ENCODE data around the gene C16orf96. TPM values are rescaled to one million over a fixed set of nuclear protein-coding genes. Genes with fewer than 3 reads are reported as not detected.
A peak's percentile ranks its signal among the peaks of the same experiment; 100 is the strongest.

The C16orf96 gene
- polyA plus RNA-seq, 4 donors, result 0.03 to 0.07 TPM; not detected in 2

DNA sequence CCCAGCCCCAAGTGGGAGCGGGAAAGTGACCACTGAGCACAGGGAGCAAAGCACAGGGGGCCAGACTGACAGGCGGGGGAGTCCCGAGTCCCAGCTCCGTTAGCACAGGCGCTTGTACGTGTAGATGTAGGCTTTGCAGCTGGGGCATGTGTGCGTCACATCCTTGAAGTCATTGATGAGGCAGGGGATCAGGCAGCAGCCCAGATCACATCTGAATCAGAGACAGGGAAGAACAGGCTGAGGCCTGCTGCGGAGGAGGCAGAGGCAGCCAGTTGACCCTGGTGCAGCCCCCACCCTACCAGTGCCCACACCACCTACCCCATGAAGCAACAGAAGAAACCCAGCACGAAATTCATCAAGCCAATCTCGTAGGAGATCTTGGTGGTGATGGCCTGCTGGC lies 43.7 kb upstream of the C16orf96 start:
- H3K36me3 ChIP-seq (ENCODE audit: control insufficient read depth in 3 of 3, insufficient read depth in 2 of 3, low read depth in 1 of 3, low read length in 3 of 3), result peaks cover 16 to 74% (median 33%) of the 10 kb centered on the region in 3 donors
- DNase-seq, result no peak
- H3K4me1 ChIP-seq (ENCODE audit: control insufficient read depth in 3 of 3, insufficient read depth in 2 of 3, low read depth in 1 of 3, low read length in 2 of 3), result peaks cover 0 to 14% (median 6%) of the 10 kb centered on the region in 3 donors
- H3K9me3 ChIP-seq (ENCODE audit: control insufficient read depth in 2 of 2, insufficient read depth in 1 of 2, low read depth in 1 of 2, low read length in 1 of 2), result no peaks in the 10 kb centered on the region
- 93 to 96% (median 93%) methylated on average over 10 of the region's 10 CpGs for WGBS, 3 donors
- no peak for FAIRE-seq
- H3K27ac ChIP-seq (ENCODE audit: low read depth in 1 of 3, low read length in 2 of 3), result no peak overlapping the region
- no peak overlapping the region for H3K4me3 ChIP-seq (ENCODE audit: low read depth in 1 of 3, low read length in 3 of 3)
- no peaks in the 10 kb centered on the region for H3K27me3 ChIP-seq (ENCODE audit: control insufficient read depth in 3 of 3, insufficient read depth in 3 of 3, low read length in 3 of 3)

DNA sequence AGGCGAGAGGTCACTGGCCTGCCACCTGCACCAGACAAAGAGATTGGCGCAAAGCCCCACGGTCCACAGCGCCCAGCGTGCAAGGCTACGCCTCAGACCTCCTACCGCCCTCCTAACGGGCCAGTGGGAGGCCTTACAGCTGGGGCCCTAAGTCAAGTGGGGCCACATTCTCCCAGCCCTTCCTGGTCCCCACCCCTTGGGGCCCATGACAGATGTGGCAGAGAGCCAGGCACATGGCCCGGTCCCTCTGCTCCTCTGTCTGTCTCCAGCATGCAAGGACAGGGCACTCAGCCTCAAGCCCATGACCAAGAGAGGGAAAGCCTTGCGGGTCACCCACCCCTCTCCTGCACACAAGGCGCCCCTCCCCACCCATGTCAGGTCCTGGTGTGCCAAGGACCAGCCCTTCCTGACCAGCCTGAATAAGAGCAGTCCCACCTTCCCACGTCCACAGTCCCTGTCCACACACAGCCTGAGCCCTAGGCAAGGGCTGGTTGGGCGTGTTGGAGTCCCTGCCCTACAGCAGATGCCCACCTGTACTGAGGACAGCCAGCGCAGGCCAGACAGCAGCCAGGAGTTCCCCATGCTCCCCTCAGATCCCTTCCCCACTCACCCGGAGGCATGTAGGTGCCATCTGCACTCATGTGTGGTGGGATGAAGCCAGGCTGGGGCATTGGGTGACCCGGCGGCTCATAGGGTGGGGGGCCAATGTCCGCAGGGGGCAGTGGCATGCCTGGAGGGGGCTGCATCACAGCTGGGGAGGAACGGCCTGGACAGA lies 42.9 kb upstream of the C16orf96 start:
- FAIRE-seq (no peak), DNase-seq (no peak)

DNA sequence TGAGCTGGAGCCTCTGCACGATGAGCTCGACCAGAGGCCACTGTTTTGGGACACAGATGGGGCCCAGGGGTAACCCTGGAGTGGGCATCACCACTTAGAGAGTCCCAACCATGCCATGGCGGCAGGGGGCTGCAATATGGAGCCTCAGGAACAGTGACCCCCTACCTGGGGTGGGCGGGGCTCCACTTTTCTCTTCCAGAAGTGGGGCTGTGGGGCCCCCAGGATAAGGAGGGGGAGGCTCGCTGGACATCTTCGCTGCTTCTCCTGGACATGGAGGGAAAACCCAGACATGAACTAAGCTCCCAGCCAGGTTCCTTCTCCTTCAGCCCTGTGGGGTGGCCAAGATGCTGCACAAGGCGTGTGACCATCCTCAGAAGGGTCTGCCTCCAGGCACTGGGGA lies 42.3 kb upstream of the C16orf96 start:
- Histone ChIP-seq H3K9me3 (ENCODE audit: control insufficient read depth in 2 of 2, insufficient read depth in 1 of 2, low read depth in 1 of 2, low read length in 1 of 2) (no peaks in the 10 kb centered on the region), H3K4me1 (ENCODE audit: control insufficient read depth in 3 of 3, insufficient read depth in 2 of 3, low read depth in 1 of 3, low read length in 2 of 3) (peaks cover 0 to 14% (median 6%) of the 10 kb centered on the region in 3 donors), H3K4me3 (ENCODE audit: low read depth in 1 of 3, low read length in 3 of 3) (no peak overlapping the region), H3K27ac (ENCODE audit: low read depth in 1 of 3, low read length in 2 of 3) (peak overlapping the region in 2 of 3 donors; percentile 66 to 70), H3K27me3 (ENCODE audit: control insufficient read depth in 3 of 3, insufficient read depth in 3 of 3, low read length in 3 of 3) (no peaks in the 10 kb centered on the region), H3K36me3 (ENCODE audit: control insufficient read depth in 3 of 3, insufficient read depth in 2 of 3, low read depth in 1 of 3, low read length in 3 of 3) (peaks cover 9 to 68% (median 24%) of the 10 kb centered on the region in 3 donors)
- WGBS, 3 donors, result 92 to 97% (median 96%) methylated on average over 7 of the region's 7 CpGs
- FAIRE-seq (no peak), DNase-seq (no peak)

More for the DNA sequence above, 42.9 kb upstream of the C16orf96 start:
- Histone ChIP-seq H3K4me1 (ENCODE audit: control insufficient read depth in 3 of 3, insufficient read depth in 2 of 3, low read depth in 1 of 3, low read length in 2 of 3) (peaks cover 0 to 14% (median 6%) of the 10 kb centered on the region in 3 donors), H3K4me3 (ENCODE audit: low read depth in 1 of 3, low read length in 3 of 3) (no peak overlapping the region), H3K36me3 (ENCODE audit: control insufficient read depth in 3 of 3, insufficient read depth in 2 of 3, low read depth in 1 of 3, low read length in 3 of 3) (peaks cover 9 to 72% (median 25%) of the 10 kb centered on the region in 3 donors), H3K27me3 (ENCODE audit: control insufficient read depth in 3 of 3, insufficient read depth in 3 of 3, low read length in 3 of 3) (no peaks in the 10 kb centered on the region), H3K9me3 (ENCODE audit: control insufficient read depth in 2 of 2, insufficient read depth in 1 of 2, low read depth in 1 of 2, low read length in 1 of 2) (no peaks in the 10 kb centered on the region), H3K27ac (ENCODE audit: low read depth in 1 of 3, low read length in 2 of 3) (no peak overlapping the region)
- 84 to 89% (median 88%) methylated on average over 16 to 19 of the region's 19 CpGs for WGBS, 3 donors

DNA sequence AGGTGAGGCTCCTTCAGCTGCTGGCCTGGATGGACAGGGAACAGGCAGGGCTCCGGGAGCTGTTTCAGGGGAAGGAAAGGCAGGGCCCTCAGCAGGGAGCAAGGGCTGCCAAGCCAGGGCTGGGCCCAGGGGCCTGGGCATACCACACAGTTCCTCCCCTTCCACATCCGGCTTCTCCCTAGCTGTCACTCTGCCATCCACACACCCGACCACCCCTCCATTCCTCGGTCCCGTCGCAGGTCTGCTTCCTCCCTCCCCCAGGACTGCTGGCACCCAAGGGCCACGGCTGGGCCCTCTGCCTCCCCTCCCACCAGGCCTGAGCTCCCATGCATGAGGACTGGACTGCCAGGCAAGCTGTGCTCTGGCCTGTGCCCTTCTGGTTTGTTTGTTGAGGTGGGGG lies 41.5 kb upstream of the C16orf96 start:
- no peaks in the 10 kb centered on the region for H3K9me3 ChIP-seq (ENCODE audit: control insufficient read depth in 2 of 2, insufficient read depth in 1 of 2, low read depth in 1 of 2, low read length in 1 of 2)
- peaks cover 7 to 60% (median 21%) of the 10 kb centered on the region in 3 donors for H3K36me3 ChIP-seq (ENCODE audit: control insufficient read depth in 3 of 3, insufficient read depth in 2 of 3, low read depth in 1 of 3, low read length in 3 of 3)
- H3K4me1 ChIP-seq (ENCODE audit: control insufficient read depth in 3 of 3, insufficient read depth in 2 of 3, low read depth in 1 of 3, low read length in 2 of 3), result peaks cover 0 to 14% (median 6%) of the 10 kb centered on the region in 3 donors
- H3K27ac ChIP-seq (ENCODE audit: low read depth in 1 of 3, low read length in 2 of 3), result peak overlapping the region in 2 of 3 donors; percentile 66 to 70
- WGBS, 3 donors, result 46 to 58% (median 51%) methylated on average over 6 to 7 of the region's 7 CpGs
- H3K4me3 ChIP-seq (ENCODE audit: low read depth in 1 of 3, low read length in 3 of 3), result no peak overlapping the region
- H3K27me3 ChIP-seq (ENCODE audit: control insufficient read depth in 3 of 3, insufficient read depth in 3 of 3, low read length in 3 of 3), result no peaks in the 10 kb centered on the region
- DNase-seq (no peak), FAIRE-seq (no peak)

DNA sequence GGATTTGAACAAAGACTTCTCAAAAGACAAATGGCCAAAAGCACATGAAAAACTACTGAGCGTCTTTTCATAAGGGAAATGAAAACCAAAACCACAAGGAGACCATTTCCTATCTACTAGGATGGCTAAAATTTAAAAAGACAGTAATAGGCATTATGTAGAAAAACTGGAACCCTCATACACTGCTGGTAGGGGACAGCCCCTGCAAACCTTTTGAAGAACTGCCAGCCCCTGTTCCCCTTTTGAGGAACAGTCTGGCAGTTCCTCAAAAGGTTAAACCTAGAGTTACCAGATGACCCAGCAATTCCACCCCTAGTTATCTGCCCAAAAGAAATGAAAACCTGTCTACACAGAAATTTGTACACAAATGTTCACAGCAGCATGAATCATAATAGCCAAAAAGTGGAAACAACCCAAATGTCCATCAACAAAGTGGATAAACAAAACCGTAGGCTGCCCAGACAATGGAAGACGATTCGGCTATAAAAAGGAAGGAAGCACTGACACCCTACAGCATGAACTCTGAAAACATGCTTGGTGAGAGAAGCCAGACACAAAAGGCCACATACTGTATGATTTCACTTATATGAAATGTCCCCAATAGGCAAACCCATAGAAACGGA lies 40.4 kb upstream of the C16orf96 start:
- Histone ChIP-seq H3K27ac (ENCODE audit: low read depth in 1 of 3, low read length in 2 of 3) (peak overlapping the region in 1 of 3 donors; percentile 79), H3K4me1 (ENCODE audit: control insufficient read depth in 3 of 3, insufficient read depth in 2 of 3, low read depth in 1 of 3, low read length in 2 of 3) (peaks cover 0 to 14% (median 6%) of the 10 kb centered on the region in 3 donors), H3K27me3 (ENCODE audit: control insufficient read depth in 3 of 3, insufficient read depth in 3 of 3, low read length in 3 of 3) (no peaks in the 10 kb centered on the region), H3K4me3 (ENCODE audit: low read depth in 1 of 3, low read length in 3 of 3) (no peak overlapping the region), H3K9me3 (ENCODE audit: control insufficient read depth in 2 of 2, insufficient read depth in 1 of 2, low read depth in 1 of 2, low read length in 1 of 2) (no peaks in the 10 kb centered on the region), H3K36me3 (ENCODE audit: control insufficient read depth in 3 of 3, insufficient read depth in 2 of 3, low read depth in 1 of 3, low read length in 3 of 3) (peaks cover 3 to 51% (median 16%) of the 10 kb centered on the region in 3 donors)
- FAIRE-seq, result no peak
- 34 to 71% (median 54%) methylated on average over 5 of the region's 5 CpGs for WGBS, 3 donors
- DNase-seq, result no peak

DNA sequence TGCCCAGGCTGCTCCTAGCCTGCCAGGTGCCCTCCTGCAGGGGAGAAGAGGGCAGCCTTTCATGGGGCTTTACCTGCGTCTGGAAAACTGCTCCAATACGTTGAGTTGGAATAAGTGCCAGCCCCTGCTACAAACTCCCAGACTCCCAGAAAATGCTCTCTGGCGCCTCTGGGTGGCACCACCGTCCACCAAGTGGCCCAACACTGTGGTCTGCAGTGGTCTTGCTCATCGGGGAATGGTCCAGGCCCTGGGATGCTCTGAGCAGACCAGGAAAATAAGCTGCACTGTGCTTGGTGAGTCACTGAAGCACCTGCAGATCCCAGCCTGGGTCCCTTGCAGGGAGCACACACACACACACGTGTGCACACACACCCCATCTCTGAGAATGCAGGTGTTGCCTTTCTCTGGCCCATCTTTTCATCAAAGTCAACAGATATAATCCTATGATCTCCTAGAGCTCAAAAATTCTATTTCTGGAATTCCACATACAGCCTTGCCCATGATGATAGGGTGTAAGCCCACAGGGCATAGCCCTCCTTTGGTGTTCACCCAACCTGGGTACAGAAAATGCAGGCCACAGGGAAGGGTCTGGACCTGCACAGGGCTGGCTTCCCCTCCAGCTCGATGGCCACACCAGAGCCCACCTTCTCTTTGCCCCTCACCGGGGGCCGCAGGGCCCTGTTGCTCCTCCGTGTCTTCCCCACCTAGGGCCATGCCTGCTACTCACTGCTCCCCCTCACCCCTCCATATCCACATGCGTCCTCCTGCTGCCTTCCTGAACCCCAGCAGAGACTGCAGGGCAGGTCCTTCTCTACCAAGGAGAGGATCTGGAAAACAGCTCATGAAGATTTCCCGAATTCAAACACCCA lies 38.1 kb upstream of the C16orf96 start:
- H3K4me1 ChIP-seq (ENCODE audit: control insufficient read depth in 3 of 3, insufficient read depth in 2 of 3, low read depth in 1 of 3, low read length in 2 of 3), result peaks cover 0 to 6% (median 5%) of the 10 kb centered on the region in 3 donors
- H3K9me3 ChIP-seq (ENCODE audit: control insufficient read depth in 2 of 2, insufficient read depth in 1 of 2, low read depth in 1 of 2, low read length in 1 of 2), result no peaks in the 10 kb centered on the region
- WGBS, 3 donors, result 70 to 74% (median 70%) methylated on average over 12 of the region's 12 CpGs
- no peak overlapping the region for H3K4me3 ChIP-seq (ENCODE audit: low read depth in 1 of 3, low read length in 3 of 3)
- no peak for FAIRE-seq
- H3K27ac ChIP-seq (ENCODE audit: low read depth in 1 of 3, low read length in 2 of 3), result no peak overlapping the region
- peaks cover 0 to 48% (median 3%) of the 10 kb centered on the region in 3 donors for H3K36me3 ChIP-seq (ENCODE audit: control insufficient read depth in 3 of 3, insufficient read depth in 2 of 3, low read depth in 1 of 3, low read length in 3 of 3)
- DNase-seq, result peak in 1 of 2 donors; percentile 30
- H3K27me3 ChIP-seq (ENCODE audit: control insufficient read depth in 3 of 3, insufficient read depth in 3 of 3, low read length in 3 of 3), result no peaks in the 10 kb centered on the region

DNA sequence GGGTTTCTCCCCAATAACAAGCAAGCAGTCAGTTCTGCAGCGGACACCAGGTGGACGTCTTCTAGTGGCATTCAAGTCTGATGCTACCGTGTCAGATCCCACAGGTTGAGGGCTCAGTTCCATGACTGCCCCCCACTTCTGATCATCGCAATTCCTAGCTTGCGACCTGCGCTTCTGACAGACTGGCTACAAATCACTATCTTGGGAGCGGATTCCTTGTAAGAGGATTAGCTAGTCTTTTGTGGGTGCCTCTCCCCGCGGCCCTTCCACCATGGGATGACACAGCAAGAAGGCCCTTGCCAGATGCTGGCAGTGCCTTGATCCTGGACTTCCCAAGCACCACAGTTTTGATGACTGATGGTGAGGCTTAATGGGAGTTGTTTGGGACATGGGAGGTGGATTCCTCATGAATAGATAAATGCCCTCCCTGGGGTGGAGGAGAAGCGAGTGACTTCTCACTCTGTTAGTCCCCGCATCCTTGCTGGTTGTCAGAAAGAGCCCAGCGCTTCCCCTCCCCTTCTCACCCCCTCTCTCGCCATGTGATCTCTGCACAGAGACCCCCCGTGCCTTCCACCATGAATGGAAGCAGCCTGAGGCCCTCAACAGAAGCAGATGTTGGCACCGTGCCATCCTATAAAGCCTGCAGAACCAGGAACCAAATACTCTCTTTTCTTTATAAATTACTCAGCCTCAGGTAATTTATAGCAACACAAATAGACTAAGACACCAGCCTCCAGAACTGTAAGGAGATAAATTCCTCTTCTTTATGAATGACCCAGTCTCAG lies 36.7 kb upstream of the C16orf96 start:
- H3K4me3 ChIP-seq (ENCODE audit: low read depth in 1 of 3, low read length in 3 of 3), result no peak overlapping the region
- DNase-seq (no peak), FAIRE-seq (no peak)
- peaks cover 0 to 40% (median 0%) of the 10 kb centered on the region in 3 donors for H3K36me3 ChIP-seq (ENCODE audit: control insufficient read depth in 3 of 3, insufficient read depth in 2 of 3, low read depth in 1 of 3, low read length in 3 of 3)
- WGBS, 3 donors, result 85 to 91% (median 90%) methylated on average over 13 to 15 of the region's 15 CpGs
- no peak overlapping the region for H3K27ac ChIP-seq (ENCODE audit: low read depth in 1 of 3, low read length in 2 of 3)
- H3K9me3 ChIP-seq (ENCODE audit: control insufficient read depth in 2 of 2, insufficient read depth in 1 of 2, low read depth in 1 of 2, low read length in 1 of 2), result no peaks in the 10 kb centered on the region
- peaks cover 1 to 3% (median 2%) of the 10 kb centered on the region in 3 donors for H3K4me1 ChIP-seq (ENCODE audit: control insufficient read depth in 3 of 3, insufficient read depth in 2 of 3, low read depth in 1 of 3, low read length in 2 of 3)
- H3K27me3 ChIP-seq (ENCODE audit: control insufficient read depth in 3 of 3, insufficient read depth in 3 of 3, low read length in 3 of 3), result no peaks in the 10 kb centered on the region

Measured in small intestine (tissue), 7 donors.